Cerebellar cortex (tissue), 1 donor: ENCODE results near the gene GABRA6.
"Not testable (repeated sequence)": the region's sequence is repeated elsewhere in the genome, so short reads cannot be mapped to it uniquely, and the experiment has no call there.

Experiments
- DNase-seq: peaks from one replicate; pipeline ENCODE4 v3.0.0-alpha.2; 2015; ENCODE audit warnings: low spot score

GABRA6 gene

DNA sequence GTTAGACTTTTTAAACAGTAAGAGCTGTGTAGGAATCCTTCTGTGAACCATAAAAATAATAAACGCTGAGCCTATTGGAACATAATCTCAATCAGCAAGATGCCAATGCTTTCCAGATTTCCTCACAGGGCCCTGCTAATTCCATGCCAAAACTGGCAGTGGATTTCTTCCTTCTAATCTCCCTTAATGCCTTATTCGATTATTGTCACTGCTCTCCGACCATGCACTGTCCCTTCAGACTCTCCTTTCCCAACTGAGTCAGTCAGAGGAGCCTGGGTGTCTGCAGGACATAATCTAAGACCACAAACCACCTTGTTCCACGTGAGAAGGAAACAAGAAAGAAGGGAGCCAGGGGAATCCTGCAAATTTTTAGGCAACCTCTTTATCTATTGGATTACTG lies at the start of gene GABRA6:
TSS of gene GABRA6 (plus strand) at position 261 of the 400 bp plus-strand sequence. CDS start 269 bp downstream, outside the sequence.
- DNase-seq, result peak; percentile 90

DNA sequence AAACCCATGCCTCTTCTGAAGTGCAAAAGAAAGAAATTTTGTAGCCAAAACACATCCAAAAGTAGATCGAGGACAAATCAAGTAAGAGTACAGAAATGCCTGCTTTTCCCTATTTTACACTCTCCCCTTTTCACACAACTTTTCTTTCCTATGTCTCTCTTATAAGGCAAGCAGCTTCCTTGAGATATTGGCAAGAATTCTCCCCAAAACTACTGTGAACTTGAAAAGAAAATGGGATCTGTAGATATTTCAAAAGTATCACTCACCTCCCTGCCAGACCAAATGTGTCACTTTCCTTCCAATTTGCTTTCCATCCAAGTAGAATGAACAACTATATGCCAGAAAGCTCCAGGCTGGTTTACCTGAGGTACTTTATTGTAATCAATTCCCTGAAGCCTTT lies 47.9 kb upstream of the GABRA6 start:
- no peak for DNase-seq

DNA sequence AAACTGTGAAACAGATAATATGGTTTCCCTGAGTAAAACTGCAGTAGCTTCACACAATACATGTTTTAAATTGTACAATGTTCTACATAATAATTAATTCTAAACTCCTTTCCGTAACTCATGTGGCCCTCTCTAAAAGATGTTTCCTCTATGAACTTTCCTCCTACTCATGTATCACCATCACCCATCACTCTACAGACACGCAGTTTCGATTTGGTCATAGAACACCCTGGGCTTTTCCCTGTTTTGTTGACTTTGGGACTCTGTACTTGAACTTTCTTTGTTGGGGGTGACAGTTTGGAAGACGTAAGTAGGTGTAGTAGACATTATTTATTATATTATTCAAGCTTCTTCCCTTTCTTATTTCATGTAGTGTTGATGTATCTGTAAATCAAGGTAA lies 44.1 kb upstream of the GABRA6 start:
- DNase-seq, result no peak

DNA sequence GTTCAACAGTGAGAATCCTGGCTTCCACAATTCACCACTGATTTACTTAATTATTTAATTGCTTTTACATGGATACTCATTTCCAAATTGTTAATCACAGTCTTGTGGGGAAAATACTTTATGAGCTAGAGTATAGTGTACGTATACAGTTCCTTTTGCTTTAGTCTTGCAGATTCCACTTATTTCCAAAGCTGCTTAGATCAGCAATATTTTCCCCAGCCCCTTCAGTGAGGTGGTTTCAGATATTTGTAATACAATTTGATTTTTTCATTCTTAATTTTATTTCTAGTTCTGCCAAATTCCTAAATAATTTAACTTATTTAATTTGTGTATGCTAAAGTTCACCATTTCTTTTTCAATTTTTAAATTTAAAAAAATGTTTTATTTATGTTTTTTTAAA lies 40.3 kb upstream of the GABRA6 start:
- DNase-seq, result no peak

DNA sequence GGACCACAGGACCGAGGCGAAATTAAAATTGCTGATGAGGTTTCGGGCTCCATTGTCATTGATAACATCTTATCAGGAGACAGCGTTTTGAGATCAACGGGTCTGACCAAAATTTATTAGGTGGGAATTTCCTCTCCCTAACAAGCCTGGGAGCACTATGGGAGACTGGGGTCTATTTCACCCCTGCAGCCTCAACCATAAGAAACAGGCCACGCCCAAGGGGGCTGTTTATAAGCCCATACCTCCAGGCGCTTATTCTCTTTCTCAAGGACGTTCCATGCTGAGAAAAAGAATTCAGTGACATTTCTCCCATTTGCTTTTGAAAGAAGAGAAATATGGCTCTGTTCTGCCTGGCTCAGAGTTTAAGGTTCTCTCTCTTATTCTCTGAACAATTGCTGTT lies 33.6 kb upstream of the GABRA6 start:
- not testable (repeated sequence) for DNase-seq

DNA sequence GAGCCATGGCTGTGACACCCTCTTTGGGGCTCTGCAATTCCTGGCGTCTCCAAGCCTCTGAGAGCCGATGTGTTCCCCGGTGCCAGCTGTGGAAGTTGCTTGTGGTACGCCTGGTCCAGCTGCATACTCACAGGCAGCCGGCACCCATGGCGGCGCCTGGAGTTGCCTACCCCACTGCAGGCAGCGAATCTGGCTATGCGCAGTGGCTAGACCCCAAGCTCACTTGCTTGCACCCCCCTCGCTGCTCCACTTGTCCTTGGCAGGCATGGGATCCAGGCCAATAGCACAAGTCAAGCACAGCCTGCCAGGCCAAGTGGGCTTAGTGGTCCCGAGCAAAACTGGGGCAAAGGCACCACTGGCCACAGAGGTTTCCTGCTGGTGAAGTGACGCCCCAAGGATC lies 24.7 kb upstream of the GABRA6 start:
- no peak for DNase-seq

DNA sequence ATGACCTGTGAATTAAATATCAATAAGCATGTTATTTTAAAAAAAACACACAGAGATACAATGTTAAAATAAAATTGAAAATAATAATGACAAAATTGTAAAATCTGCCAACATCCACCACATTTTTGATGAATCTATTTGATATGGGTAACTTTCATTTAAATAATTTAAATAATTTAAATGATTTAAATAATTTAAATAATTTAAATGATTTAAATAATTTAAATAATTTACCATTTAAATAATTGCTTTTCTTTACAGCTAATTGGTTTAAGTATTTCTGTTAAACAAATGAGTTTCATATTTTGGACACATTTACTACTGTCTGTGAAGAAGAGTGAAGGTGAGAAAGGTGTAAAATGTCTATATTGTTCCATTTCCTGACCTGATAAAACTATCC lies 22.1 kb upstream of the GABRA6 start:
- DNase-seq, result no peak

DNA sequence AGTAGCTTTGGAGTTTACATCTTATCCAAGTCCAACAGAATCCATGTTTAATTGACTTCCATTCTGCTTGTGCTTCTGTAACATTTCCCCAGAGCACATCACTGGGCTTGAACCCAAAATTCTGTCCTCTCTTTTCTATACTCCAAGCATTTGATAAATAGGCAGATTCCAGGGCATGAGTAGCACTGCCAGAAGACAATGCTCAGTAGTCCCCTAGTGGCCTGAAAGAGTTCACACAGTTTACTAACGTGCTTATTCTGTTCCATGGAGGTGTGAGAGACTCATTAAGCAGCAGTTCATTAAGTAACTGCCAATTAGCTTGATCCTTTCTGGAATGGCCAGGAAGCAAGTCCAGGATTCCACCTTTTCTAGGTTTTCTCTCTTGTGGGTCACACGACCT lies 9.4 kb upstream of the GABRA6 start:
- peak; percentile 40 for DNase-seq

DNA sequence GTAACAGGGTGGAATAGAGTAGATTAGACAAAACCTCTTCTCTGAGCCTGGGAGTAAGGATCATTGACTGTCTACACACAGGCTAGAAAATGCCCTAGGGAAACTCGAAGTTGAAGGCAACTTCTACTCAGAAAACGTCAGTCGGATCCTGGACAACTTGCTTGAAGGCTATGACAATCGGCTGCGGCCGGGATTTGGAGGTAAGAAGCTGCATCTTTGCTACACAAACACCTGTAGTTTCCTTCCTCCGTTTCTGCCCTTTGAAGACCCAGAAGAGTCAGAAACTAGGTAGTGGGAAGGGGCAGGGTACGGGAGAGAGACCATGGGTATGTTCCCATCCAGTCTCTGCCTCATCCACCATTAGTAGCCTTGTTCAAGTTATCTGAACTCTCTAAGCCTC lies 628 bp downstream of the GABRA6 start:
- DNase-seq, result peak; percentile 66

DNA sequence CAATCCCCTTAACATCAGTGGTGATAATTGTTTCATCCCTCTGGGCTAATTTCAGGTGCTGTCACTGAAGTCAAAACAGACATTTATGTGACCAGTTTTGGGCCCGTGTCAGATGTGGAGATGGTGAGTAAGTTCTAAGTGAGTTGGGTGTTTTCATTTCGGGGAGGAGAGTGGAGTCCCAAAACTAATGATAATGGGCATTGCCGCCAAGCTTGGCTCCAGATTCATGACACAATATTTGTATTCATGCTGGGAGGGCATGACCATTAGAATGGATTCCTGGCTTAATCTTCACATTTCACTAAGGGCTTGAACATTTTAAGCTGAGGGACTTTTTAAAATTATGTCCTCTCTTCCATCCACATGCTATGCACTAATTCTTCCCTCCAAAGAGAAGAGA lies 1.4 kb downstream of the GABRA6 start:
- DNase-seq, result peak; percentile 78

DNA sequence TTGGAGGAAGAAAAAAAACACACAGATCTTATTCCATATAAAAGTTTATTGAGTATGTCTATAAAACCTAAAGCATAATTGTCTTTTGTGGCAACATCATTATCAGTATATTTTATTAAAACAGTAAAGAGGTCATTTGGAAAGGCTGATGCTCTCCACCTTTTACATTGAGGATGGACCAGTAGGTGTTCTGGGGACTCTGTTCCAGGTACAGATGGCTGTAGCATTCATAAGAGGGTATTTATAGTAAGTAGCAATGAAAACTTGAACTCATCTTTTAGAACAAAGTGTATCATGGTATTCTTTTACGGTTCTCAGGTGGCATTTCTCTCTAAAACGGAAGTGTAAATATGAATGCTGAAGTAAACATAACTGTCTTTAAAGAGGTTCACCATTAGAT lies 1.8 kb downstream of the GABRA6 start:
- peak; percentile 83 for DNase-seq

DNA sequence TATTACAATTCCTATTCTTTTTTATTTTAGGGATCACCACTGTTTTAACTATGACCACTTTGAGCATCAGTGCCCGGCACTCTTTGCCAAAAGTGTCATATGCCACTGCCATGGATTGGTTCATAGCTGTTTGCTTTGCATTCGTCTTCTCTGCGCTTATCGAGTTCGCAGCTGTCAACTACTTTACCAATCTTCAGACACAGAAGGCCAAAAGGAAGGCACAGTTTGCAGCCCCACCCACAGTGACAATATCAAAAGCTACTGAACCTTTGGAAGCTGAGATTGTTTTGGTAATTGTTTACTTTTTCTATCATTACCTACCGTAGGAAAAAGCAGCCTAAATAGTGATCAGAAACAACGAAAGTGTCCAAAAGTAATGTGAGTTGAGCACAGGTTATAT lies 6.4 kb downstream of the GABRA6 start:
- peak; percentile 56 for DNase-seq

DNA sequence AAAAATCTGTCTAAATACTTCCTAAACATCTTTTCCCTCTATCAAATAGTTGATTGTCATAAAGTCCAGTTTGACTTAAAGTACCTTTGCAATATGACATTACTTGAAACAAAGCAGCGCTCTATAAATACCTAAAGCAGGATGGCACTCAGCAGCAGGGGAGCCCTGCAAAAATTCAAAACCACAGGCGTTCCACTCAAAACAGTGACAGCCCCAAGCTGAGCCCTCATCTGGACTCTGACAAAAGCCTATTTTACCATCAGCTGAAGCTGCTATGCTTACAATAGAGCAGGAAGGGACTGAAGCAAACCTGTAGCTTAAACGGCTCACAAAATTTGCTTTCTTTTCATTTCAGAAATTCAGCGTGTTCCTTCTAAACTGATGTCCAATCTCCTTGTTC lies 11.5 kb downstream of the GABRA6 start:
- DNase-seq, result peak; percentile 96

DNA sequence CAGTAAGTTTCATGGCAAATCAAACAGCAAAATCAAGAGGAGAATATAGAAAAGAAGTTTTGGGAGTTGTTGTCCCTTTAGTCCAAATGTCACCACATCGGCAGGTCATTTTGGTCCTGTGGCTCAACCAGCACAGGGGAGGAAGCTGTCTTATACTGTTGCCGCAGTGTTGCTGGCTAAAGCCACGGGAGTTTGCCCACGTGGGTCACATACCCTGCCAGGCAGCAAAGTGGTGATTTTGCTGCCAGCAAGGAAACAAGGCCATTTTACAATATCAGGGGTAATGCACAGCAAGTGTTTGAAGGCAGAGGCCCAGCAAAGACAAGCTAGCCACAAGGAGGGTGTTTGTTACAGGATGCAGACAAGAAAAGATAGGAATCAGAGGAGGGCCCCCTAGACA lies 14.5 kb downstream of the GABRA6 start:
- peak; percentile 93 for DNase-seq

DNA sequence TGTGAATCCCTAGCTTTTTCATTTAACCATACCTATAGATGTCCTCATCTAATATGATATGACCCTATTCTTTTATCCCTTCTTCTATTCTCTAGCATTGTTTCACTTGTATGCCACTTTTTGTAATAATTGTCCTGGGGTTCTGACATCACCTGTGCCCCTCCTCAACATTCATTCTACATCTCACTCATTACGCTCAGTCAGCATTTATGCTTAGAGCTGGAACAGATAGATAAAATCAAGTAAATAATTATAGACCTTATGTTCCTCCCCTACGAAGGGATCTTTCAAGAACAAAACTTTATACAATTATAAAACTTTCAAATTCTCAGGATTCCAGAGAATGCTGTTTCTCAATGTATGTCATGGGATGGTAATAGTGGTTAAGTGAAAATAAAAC lies 18.0 kb downstream of the GABRA6 start:
- DNase-seq, result no peak

DNA sequence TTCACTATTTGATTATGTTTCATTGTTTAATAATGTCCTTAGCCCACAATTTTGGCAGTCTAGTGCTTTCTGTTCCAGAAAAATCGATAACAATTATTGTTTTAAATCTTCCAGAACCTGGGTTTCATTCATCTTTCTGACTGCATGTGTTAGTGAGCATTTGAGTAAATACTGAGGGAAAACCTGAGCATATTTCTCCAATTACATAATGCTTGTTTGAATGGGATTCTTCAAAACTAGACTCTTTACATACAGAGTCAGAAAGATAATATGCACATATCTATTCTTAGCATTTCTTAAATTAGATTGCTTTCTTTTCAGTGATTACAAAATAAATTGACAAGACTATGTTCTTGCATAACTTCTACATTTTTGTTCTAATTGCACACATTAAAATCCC lies 21.9 kb downstream of the GABRA6 start:
- peak; percentile 49 for DNase-seq

DNA sequence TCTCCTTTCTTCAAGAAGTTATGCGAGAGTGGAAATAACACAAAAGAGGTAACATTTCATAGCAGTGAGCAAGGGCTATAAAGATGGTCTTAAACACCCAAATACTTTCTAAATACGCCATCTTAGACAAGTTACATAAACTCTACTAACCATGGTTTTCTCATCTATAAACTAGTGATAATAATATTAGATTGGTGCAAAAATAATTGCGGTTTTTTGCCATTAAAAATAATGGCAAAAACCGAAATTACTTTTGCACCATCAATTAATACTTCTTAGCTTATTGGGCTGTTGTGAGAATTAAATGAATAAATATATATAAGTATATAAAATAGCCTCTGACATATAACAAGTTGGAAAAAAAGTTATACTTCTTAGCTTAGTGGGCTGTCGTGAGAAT lies 23.7 kb downstream of the GABRA6 start:
- no peak for DNase-seq

DNA sequence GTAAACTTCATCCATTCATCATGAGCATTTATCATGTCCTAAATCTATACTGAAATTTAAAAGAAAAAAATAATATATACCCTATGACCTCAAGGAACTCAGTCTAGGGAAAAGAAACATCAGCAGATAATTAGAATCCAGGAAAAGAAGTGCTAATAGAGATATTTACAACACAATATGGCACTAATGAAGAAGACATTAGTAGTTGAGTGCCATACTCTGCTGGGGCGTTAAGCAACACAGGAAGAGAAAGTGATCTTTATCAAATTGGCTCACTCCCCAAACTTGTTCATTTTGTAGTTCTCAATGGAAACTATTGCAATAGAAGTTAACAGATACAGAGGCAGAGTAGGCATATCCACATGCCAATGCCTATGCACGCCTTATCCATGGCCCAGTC lies 27.5 kb downstream of the GABRA6 start:
- DNase-seq, result no peak

DNA sequence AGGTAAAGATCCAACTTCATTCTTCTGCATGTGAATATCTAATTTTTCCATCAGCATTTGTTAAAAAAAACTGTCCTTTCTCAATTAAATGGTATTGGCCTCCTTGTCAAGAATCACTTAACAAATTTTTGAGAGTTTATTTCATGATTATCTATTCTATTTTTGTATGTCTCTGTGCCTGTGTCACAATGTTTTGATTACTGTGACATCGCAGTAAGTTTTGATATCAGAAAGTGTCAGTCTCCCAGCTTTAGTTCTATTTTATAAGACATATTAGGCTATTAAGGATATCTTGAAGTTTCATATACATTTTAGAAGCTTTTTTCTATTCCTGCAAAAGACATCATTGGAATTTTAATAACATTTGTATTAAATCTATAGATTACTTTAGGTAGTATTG lies 33.6 kb downstream of the GABRA6 start:
- no peak for DNase-seq

DNA sequence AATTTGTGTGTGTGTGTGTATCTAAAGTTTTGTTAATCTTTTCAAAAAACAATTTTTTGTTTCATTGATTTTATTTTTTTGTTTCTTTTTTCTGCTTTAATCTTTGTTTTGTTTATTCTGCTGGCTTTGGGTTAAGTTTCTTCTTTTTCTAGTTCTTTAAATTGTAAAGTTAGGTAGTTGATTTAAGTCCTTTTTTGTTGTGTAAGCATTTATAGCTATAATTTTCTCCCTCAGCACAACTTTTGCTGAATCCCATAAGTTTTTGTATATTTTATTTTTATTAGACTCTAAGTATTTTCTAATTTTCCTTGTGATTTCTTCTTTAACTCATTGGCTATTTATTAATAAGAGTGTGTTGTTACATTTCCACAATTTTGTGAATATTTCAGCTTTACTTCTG lies 34.9 kb downstream of the GABRA6 start:
- DNase-seq, result no peak

DNA sequence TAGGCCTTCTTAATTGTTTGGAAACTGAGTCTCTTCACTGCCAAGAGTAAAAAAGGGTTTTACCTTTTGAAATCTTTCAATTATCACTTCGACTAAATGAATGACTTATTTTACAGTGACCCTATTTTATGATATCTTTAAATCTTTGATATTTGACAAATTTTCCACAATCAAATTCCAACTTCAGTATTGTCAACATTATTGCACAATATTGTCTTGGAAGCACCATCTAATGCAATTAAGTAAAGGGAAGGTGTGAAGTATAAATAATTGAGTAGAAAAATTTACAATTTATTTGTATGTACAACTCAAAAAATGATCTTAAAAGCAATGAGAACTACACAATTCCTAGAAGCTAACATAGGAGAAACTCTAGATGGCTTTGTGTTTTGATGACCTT lies 49.2 kb downstream of the GABRA6 start:
- DNase-seq, result no peak

DNA sequence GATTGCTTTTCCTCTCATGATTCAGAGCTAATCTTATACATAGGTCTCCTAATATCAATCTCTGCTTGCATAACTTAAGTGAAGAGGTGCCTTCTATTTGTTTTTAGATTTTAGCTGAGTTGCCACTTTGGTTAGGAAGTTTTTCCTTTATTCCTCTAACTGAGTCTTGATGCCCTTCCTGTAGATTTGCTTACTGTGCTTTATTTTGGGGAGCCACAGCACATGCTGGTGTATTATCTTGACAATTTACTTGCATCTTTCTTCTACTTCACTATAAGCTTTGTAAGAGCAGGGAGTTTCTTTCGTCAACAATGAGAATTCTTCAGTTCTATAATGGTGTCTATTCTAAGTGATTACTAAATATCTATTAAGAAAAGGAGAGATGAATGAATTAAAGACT lies 54.9 kb downstream of the GABRA6 start:
- DNase-seq, result no peak

DNA sequence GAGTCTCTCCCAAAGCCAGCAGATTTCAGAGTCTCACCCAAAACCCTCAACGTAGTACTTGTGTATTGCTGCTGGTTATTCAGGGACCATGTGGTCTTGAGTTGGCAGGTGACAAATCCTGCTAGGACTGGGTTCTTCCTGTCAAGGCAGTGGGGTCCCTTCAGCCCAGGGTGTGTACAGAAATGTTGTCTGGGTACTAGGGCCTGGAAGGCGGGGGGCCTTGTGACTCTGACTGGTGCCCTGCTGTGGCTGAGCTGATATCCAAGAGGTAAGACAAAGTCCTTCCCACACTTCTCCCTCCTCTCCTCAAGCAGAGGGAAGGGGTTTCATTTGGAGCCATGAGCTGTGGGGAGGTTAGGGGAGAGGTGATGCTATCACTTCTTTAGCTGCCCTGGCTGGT lies 58.8 kb downstream of the GABRA6 start:
- no peak for DNase-seq

DNA sequence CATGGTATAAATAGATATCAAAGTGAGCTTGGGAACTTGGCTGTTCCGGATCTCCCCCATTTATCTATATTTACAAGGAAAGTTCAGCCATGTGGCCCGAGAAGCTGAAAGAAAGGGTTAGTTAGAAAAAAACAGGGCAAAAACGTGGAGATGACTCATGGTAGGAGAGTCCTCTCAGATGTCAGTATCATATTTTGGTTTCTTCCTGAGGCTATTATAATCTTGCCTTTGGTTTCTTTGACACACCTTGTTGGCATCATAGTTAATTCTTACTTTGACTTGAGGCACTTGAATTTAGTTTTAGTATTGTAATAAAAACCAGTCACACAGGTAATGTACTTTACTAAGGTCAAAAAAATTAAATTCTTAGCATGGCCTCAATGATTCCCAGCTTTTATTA lies 59.9 kb downstream of the GABRA6 start:
- DNase-seq, result no peak

DNA sequence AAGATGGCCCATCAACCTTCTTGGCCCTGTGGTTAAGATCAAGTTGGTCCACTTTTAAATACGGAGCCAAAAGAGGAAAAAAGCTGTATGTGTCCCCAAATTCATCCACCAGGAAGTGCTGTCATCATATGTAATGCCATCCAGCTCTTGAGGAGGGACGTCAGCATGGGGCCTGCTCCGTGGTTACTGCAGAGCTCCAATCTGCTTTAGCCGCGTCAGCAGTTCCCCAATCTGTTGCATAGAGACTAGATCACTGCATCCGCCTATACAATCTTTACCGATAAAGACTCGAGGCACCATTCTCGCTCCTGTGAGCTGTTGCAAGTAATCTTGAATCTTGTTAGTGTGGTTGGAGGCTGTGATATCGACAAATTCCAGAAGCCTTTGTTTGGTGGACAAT lies 65.7 kb downstream of the GABRA6 start:
- no peak for DNase-seq
